Measurements from ENCODE around the gene MED9.

GRCh38 chr17:17511293-17511741, 34.5 kb downstream of the MED9 start:
- TF ChIP-seq CTCF (IDR thresholded peaks at IDR 0.05) (no peak), POLR2A (IDR thresholded peaks at IDR 0.05) (no peak)
